K562 (cell line): Measurements from ENCODE around the gene SGCG. TPM values are rescaled to one million over a fixed set of nuclear protein-coding genes. Genes with fewer than 3 reads are reported as not detected.

ENCODE experiments used
- ATAC-seq: fragments of 200-7000 bp; cut with Tn5 transposase; 3 replicates; pipeline ENCODE4 v1.9.1; 2020; ENCODE audit warnings: moderate library complexity
- BruUV-seq: library from RNA; stranded (reverse); fragments of 400-500 nt; replicated peaks from 2 replicates; lab custom pipeline; 2021; lab: Mats Ljungman, UMichigan
- CTCF ChIA-PET: fragments of 300-600 bp; formaldehyde crosslinking; extraction: SDS; loops from one replicate; lab custom pipeline; 2021; ENCODE audit warnings: low intra/inter-chr PET ratio; lab: Yijun Ruan, JAX
- POLR2A ChIA-PET: fragments of 300-600, 350-650 bp; sonication (Branson Sonifier 250); formaldehyde crosslinking; extraction: SDS; loops from one replicate; lab custom pipeline; 2021; ENCODE audit warnings: antibody characterized with exemption, inconsistent platforms; lab: Yijun Ruan, JAX
- DNase-seq, 4 experiments: peaks; one replicate each; pipeline versions ENCODE4 v3.0.0 to v3.0.0-alpha.2; 2011 to 2018; ENCODE audit warnings: low spot score in 3 of 4, mixed read lengths in 3 of 4; ENCODE audit errors: extremely low read depth in 1 of 4
- FAIRE-seq: peaks from 2 replicates; lab custom pipeline; 2011; peaks lifted over from hg19 to GRCh38; lab: Jason Lieb, UNC
- H2AFZ ChIP-seq: 2 replicates; pipeline ENCODE4 v1.6.0; 2011; ENCODE audit warnings: low read depth, low read length, control low read depth, inconsistent platforms
- H3K27ac ChIP-seq: fragments of 200-600 bp; 3 replicates; pipeline ENCODE4 v1.8.0; 2011; ENCODE audit warnings: low read depth, mild to moderate bottlenecking, control low read depth, inconsistent platforms, low read length, moderate library complexity, mixed read lengths; ENCODE audit errors: extremely low read depth
- H3K27me3 ChIP-seq, 2 experiments: fragments of 300-600 bp in 1 of 2; 2 replicates in 1 of 2; 3 replicates in 1 of 2; pipeline versions ENCODE4 v1.6.0 to v1.8.0; 2011; ENCODE audit warnings: inconsistent platforms in 2 of 2, low read length in 2 of 2, mild to moderate bottlenecking in 1 of 2, mixed read lengths in 1 of 2, moderate library complexity in 1 of 2; ENCODE audit not compliant: control insufficient read depth in 2 of 2, insufficient read depth in 2 of 2
- H3K36me3 ChIP-seq: fragments of 300-600 bp; 3 replicates; pipeline ENCODE4 v1.8.0; 2011; ENCODE audit warnings: mild to moderate bottlenecking, low read length, inconsistent platforms; ENCODE audit not compliant: control insufficient read depth, insufficient read depth
- H3K4me1 ChIP-seq, 2 experiments: fragments of 200-600 bp in 1 of 2; replicated peaks in 1 of 2; 2 replicates in 1 of 2; 3 replicates in 1 of 2; pipeline versions ENCODE4 v1.5.1 to v1.8.0; 2011; ENCODE audit warnings: inconsistent platforms in 2 of 2, low read length in 2 of 2, mild to moderate bottlenecking in 1 of 2, mixed read lengths in 1 of 2, moderate library complexity in 1 of 2; ENCODE audit not compliant: control insufficient read depth in 2 of 2, insufficient read depth in 2 of 2
- H3K4me2 ChIP-seq: 2 replicates; pipeline ENCODE4 v1.6.1; 2011; ENCODE audit warnings: low read length, control low read depth, inconsistent platforms, mixed read lengths; ENCODE audit not compliant: insufficient read depth
- H3K4me3 ChIP-seq: fragments of 200-600 bp; sonication (generic), shearing (Covaris generic); 2 replicates; pipeline ENCODE4 v1.5.1; 2016; ENCODE audit warnings: control low read depth, inconsistent platforms
- H3K79me2 ChIP-seq: fragments of 200-600 bp; 3 replicates; pipeline ENCODE4 v1.8.0; 2011; ENCODE audit warnings: low read length, inconsistent platforms; ENCODE audit not compliant: control insufficient read depth, insufficient read depth
- H3K9ac ChIP-seq, 2 experiments: 2 replicates each; pipeline versions ENCODE4 v1.6.0 to v1.6.1; 2011; ENCODE audit warnings: low read depth in 2 of 2, low read length in 2 of 2, control low read depth in 1 of 2, inconsistent platforms in 1 of 2, mild to moderate bottlenecking in 1 of 2, mixed read lengths in 1 of 2; ENCODE audit not compliant: insufficient read depth in 1 of 2
- H3K9me1 ChIP-seq: one replicate; pipeline ENCODE4 v1.6.0; 2011; ENCODE audit warnings: inconsistent platforms, mild to moderate bottlenecking, low read length, moderate library complexity; ENCODE audit not compliant: control insufficient read depth, insufficient read depth
- H3K9me3 ChIP-seq: replicated peaks from 2 replicates; pipeline ENCODE4 v1.5.1; 2011; ENCODE audit warnings: low read depth, low read length, inconsistent platforms; ENCODE audit not compliant: control insufficient read depth, insufficient read depth
- H4K20me1 ChIP-seq: replicated peaks from 2 replicates; pipeline ENCODE4 v1.6.1; 2011; ENCODE audit warnings: low read length, inconsistent platforms, mixed read lengths; ENCODE audit not compliant: control insufficient read depth, insufficient read depth
- DMBX1 ChIP-seq: fragments of 250-450 bp; sonication (Bioruptor Pico); IDR thresholded peaks from 2 replicates; pipeline ENCODE4 v1.8.0; 2022; ENCODE audit warnings: inconsistent platforms, mild to moderate bottlenecking, moderate library complexity, borderline replicate concordance
- ESRRB ChIP-seq: fragments of 250-450 bp; sonication (Bioruptor Pico); IDR thresholded peaks from 2 replicates; pipeline ENCODE4 v1.5.0; 2020; ENCODE audit warnings: mild to moderate bottlenecking, moderate library complexity, borderline replicate concordance
- HDAC3 ChIP-seq: fragments of 450-650 bp; IDR thresholded peaks from 2 replicates; pipeline ENCODE4 v1.6.1; 2018; ENCODE audit warnings: borderline replicate concordance, mild to moderate bottlenecking, moderate library complexity; ENCODE audit not compliant: partially characterized antibody
- RFX5 ChIP-seq: IDR thresholded peaks from 2 replicates; pipeline ENCODE4 v1.6.1; 2011; ENCODE audit warnings: low read depth, mild to moderate bottlenecking, improper control_type of control experiment, low read length
- SMAD1 ChIP-seq: fragments of 150-350 bp; IDR thresholded peaks from 2 replicates; pipeline ENCODE4 v1.6.1; 2014; ENCODE audit warnings: low read length, low read depth; ENCODE audit not compliant: partially characterized antibody
- YY1 ChIP-seq, 3 experiments: IDR thresholded peaks; 2 replicates each; pipeline ENCODE4 v1.6.1; 2011; ENCODE audit warnings: low read length in 2 of 3, mild to moderate bottlenecking in 2 of 3, moderate library complexity in 2 of 3, borderline replicate concordance in 1 of 3, control low read depth in 1 of 3, low read depth in 1 of 3; ENCODE audit not compliant: insufficient read depth in 3 of 3, insufficient replicate concordance in 2 of 3, control insufficient read depth in 1 of 3, insufficient read length in 1 of 3; ENCODE audit errors: extremely low read depth in 1 of 3
- ZNF174 ChIP-seq: fragments of 250-450 bp; sonication (Bioruptor Pico); IDR thresholded peaks from 2 replicates; pipeline ENCODE4 v1.4.0; 2020; ENCODE audit warnings: mild to moderate bottlenecking
- ZNF197 ChIP-seq: fragments of 200-800 bp; sonication (Bioruptor generic); IDR thresholded peaks from 2 replicates; pipeline ENCODE4 v1.6.1; 2016; ENCODE audit warnings: low read depth, missing genetic modification characterization, missing compliant biosample characterization
- WGBS: fragments of 100-300 bp; shearing (Covaris generic); methylation state at CpG from one replicate; pipeline ENCODE4 v1.1.6; 2016; ENCODE audit warnings: low coverage, mixed read lengths; ENCODE audit not compliant: insufficient coverage; ENCODE audit errors: missing lambda C conversion rate; 5-methylcytosine and 5-hydroxymethylcytosine counted together
- in situ Hi-C: fragments of 300-500 bp; cut with MboI; formaldehyde crosslinking; loops from 4 replicates; pipeline ENCODE4 v1.15.0; 2018; ENCODE audit warnings: inconsistent platforms, mixed read lengths
- intact Hi-C: fragments of 100-400 bp; cut with micrococcal nuclease; formaldehyde crosslinking; loops from 2 replicates; pipeline ENCODE4 v1.14.2; 2022
- polyA plus RNA-seq, 8 experiments: library from polyadenylated mRNA; depleted of rRNA in 4 of 8; stranded (reverse) in 5 of 8; unstranded in 3 of 8; fragments of >200 nt; fragmentation: Nextera tagmentation in 2 of 8; fragmentation: Illumina TruSeq in 1 of 8; extraction: Ambion mirVana in 2 of 8; extraction: Trizol in 1 of 8; gene quantifications; 2 replicates each; pipeline versions ENCODE4 v1.2.1 to v1.2.3, GENCODE V29; 2011 to 2014; ENCODE audit warnings: inconsistent platforms in 1 of 8, missing spikeins in 1 of 8
- total RNA-seq, 7 experiments: library from RNA; depleted of rRNA in 6 of 7; stranded (reverse); fragments of >200 nt in 6 of 7; fragmentation: Illumina TruSeq in 2 of 7; extraction: Trizol in 2 of 7; gene quantifications; 2 replicates each; pipeline versions ENCODE4 v1.2.1 to v1.2.3, GENCODE V29; 2011 to 2021; ENCODE audit warnings: low replicate concordance in 1 of 7
- TF ChIP-seq, protein P1 (sequence below): fragments of 250-450 bp; sonication (Bioruptor Pico); IDR thresholded peaks from 2 replicates; pipeline ENCODE4 v1.5.0; 2021; ENCODE audit warnings: mild to moderate bottlenecking, borderline replicate concordance
- TF ChIP-seq, protein P2 (sequence below): sonication (generic); formaldehyde crosslinking; IDR thresholded peaks from 2 replicates; pipeline ENCODE4 v1.8.0; 2022; ENCODE audit warnings: missing genetic modification reagents, mild to moderate bottlenecking, borderline replicate concordance
- TF ChIP-seq, protein P3 (sequence below): sonication (generic); formaldehyde crosslinking; IDR thresholded peaks from 2 replicates; pipeline ENCODE4 v1.8.1; 2023; ENCODE audit warnings: mild to moderate bottlenecking, missing genetic modification reagents
- TF ChIP-seq, protein P4 (sequence below): IDR thresholded peaks from 2 replicates; pipeline ENCODE4 v1.6.1; 2016; ENCODE audit warnings: missing genetic modification characterization, missing compliant biosample characterization

The SGCG gene
- total and polyA plus RNA-seq, 9 of the 15 experiments (the other 6 are each of a cell fraction or from before 2014, with no cell fraction given): 0.04 to 0.44 (median 0.34) TPM

- H3K27ac ChIP-seq: no peak overlapping the region
- in situ Hi-C loops (no loop called here), intact Hi-C loops (no loop called here)
- no peaks in the 10 kb centered on the region for H3K79me2 ChIP-seq
- CTCF ChIA-PET: no interaction called here
- FAIRE-seq: no peak
- ATAC-seq: no peak
- H3K9me1 ChIP-seq: no peaks in the 10 kb centered on the region
- no peak overlapping the region for H3K4me2 ChIP-seq
- BruUV-seq: no TSS peak
- POLR2A ChIA-PET: no interaction called here
- no peak overlapping the region for H3K9ac ChIP-seq
- H3K27me3 ChIP-seq: no peaks in the 10 kb centered on the region
- no peaks in the 10 kb centered on the region for H4K20me1 ChIP-seq
- no peak for DNase-seq
- H3K4me1 ChIP-seq: no peaks in the 10 kb centered on the region
- no peak for TF ChIP-seq ZNF197 (CRISPR knock-in tag)
- no peak for TF ChIP-seq ZNF174 (CRISPR knock-in tag)
- no peak for TF ChIP-seq YY1 (IDR thresholded peaks at IDR 0.05; ENCODE audit: borderline replicate concordance in 1 of 3, control insufficient read depth in 1 of 3, extremely low read depth in 1 of 3, insufficient read depth in 3 of 3, insufficient read length in 1 of 3, insufficient replicate concordance in 2 of 3, low read depth in 1 of 3, low read length in 2 of 3)
- TF ChIP-seq, protein P1, sequence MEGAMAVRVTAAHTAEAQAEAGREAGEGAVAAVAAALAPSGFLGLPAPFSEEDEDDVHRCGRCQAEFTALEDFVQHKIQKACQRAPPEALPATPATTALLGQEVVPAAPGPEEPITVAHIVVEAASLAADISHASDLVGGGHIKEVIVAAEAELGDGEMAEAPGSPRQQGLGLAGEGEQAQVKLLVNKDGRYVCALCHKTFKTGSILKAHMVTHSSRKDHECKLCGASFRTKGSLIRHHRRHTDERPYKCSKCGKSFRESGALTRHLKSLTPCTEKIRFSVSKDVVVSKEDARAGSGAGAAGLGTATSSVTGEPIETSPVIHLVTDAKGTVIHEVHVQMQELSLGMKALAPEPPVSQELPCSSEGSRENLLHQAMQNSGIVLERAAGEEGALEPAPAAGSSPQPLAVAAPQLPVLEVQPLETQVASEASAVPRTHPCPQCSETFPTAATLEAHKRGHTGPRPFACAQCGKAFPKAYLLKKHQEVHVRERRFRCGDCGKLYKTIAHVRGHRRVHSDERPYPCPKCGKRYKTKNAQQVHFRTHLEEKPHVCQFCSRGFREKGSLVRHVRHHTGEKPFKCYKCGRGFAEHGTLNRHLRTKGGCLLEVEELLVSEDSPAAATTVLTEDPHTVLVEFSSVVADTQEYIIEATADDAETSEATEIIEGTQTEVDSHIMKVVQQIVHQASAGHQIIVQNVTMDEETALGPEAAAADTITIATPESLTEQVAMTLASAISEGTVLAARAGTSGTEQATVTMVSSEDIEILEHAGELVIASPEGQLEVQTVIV (CRISPR knock-in tag): no peak
- TF ChIP-seq, protein P2, sequence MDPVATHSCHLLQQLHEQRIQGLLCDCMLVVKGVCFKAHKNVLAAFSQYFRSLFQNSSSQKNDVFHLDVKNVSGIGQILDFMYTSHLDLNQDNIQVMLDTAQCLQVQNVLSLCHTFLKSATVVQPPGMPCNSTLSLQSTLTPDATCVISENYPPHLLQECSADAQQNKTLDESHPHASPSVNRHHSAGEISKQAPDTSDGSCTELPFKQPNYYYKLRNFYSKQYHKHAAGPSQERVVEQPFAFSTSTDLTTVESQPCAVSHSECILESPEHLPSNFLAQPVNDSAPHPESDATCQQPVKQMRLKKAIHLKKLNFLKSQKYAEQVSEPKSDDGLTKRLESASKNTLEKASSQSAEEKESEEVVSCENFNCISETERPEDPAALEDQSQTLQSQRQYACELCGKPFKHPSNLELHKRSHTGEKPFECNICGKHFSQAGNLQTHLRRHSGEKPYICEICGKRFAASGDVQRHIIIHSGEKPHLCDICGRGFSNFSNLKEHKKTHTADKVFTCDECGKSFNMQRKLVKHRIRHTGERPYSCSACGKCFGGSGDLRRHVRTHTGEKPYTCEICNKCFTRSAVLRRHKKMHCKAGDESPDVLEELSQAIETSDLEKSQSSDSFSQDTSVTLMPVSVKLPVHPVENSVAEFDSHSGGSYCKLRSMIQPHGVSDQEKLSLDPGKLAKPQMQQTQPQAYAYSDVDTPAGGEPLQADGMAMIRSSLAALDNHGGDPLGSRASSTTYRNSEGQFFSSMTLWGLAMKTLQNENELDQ (CRISPR knock-in tag): no peak
- TF ChIP-seq, protein P3, sequence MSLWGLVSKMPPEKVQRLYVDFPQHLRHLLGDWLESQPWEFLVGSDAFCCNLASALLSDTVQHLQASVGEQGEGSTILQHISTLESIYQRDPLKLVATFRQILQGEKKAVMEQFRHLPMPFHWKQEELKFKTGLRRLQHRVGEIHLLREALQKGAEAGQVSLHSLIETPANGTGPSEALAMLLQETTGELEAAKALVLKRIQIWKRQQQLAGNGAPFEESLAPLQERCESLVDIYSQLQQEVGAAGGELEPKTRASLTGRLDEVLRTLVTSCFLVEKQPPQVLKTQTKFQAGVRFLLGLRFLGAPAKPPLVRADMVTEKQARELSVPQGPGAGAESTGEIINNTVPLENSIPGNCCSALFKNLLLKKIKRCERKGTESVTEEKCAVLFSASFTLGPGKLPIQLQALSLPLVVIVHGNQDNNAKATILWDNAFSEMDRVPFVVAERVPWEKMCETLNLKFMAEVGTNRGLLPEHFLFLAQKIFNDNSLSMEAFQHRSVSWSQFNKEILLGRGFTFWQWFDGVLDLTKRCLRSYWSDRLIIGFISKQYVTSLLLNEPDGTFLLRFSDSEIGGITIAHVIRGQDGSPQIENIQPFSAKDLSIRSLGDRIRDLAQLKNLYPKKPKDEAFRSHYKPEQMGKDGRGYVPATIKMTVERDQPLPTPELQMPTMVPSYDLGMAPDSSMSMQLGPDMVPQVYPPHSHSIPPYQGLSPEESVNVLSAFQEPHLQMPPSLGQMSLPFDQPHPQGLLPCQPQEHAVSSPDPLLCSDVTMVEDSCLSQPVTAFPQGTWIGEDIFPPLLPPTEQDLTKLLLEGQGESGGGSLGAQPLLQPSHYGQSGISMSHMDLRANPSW (CRISPR knock-in tag): no peak
- no peak for TF ChIP-seq DMBX1 (CRISPR knock-in tag)
- no peak for TF ChIP-seq ESRRB (CRISPR knock-in tag)
- TF ChIP-seq HDAC3: no peak
- no peak for TF ChIP-seq SMAD1
- no peak for TF ChIP-seq RFX5
- TF ChIP-seq, protein P4, sequence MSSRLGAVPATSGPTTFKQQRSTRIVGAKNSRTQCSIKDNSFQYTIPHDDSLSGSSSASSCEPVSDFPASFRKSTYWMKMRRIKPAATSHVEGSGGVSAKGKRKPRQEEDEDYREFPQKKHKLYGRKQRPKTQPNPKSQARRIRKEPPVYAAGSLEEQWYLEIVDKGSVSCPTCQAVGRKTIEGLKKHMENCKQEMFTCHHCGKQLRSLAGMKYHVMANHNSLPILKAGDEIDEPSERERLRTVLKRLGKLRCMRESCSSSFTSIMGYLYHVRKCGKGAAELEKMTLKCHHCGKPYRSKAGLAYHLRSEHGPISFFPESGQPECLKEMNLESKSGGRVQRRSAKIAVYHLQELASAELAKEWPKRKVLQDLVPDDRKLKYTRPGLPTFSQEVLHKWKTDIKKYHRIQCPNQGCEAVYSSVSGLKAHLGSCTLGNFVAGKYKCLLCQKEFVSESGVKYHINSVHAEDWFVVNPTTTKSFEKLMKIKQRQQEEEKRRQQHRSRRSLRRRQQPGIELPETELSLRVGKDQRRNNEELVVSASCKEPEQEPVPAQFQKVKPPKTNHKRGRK (tag): no peak
- H3K4me3 ChIP-seq: no peak overlapping the region
- H3K36me3 ChIP-seq: no peaks in the 10 kb centered on the region
- H2AFZ ChIP-seq: no peak overlapping the region
- no peaks in the 10 kb centered on the region for H3K9me3 ChIP-seq
- 17% methylated on average over 2 of the region's 2 CpGs for WGBS
Measured at GRCh38 chr13:23325191-23325590, 144.4 kb downstream of the SGCG start.
